ENCODE data around the gene RADIL.

RADIL gene

DNA sequence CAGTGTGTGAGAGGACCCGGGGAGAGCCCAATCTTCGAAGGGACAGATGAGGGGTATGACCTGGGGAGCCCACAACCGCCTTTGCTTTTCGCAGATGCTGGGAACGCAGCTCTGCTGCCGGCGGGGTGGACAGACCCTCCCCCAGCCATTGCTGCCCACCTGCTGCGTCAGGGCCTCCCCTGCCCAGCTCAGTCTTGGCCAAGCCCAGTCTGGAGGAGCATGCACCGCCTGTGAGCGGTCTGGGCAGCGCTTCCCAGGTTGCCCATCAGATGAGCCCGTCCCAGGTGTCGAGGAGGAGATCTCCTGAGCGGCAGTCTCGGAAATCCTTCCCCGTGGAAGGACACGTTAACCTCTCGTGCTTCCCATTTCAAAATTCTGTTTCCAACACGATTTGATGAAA, 125.4 kb downstream of the RADIL start:
- Histone ChIP-seq H3K36me3 (ENCODE audit: control insufficient read depth, insufficient read depth, low read length) (peaks cover 24% of the 10 kb centered on the region), H3K4me3 (replicated peaks; ENCODE audit: low read depth, low read length) (no peak overlapping the region)

DNA sequence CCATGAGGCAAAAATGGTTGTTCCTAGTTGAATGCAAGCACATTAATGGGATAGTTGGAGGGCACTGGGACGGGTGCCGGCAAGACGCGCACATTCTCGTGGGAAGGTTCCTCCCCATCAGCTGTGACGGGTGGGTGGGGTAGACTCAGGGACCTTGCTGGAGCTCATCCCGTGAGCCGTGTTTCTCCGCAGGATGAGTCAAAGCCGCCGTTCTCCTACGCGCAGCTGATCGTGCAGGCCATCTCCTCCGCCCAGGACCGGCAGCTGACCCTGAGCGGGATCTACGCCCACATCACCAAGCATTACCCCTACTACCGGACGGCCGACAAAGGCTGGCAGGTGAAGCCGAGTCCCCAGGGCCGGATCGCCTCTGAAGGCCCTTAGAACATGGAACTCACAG, 128.5 kb downstream of the RADIL start:
- TF ChIP-seq, protein P1, sequence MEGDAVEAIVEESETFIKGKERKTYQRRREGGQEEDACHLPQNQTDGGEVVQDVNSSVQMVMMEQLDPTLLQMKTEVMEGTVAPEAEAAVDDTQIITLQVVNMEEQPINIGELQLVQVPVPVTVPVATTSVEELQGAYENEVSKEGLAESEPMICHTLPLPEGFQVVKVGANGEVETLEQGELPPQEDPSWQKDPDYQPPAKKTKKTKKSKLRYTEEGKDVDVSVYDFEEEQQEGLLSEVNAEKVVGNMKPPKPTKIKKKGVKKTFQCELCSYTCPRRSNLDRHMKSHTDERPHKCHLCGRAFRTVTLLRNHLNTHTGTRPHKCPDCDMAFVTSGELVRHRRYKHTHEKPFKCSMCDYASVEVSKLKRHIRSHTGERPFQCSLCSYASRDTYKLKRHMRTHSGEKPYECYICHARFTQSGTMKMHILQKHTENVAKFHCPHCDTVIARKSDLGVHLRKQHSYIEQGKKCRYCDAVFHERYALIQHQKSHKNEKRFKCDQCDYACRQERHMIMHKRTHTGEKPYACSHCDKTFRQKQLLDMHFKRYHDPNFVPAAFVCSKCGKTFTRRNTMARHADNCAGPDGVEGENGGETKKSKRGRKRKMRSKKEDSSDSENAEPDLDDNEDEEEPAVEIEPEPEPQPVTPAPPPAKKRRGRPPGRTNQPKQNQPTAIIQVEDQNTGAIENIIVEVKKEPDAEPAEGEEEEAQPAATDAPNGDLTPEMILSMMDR (IDR thresholded peaks at IDR 0.05; ENCODE audit: insufficient read depth, low read length, poor library complexity, severe bottlenecking) = no peak
- Histone ChIP-seq H3K27me3 (replicated peaks; ENCODE audit: control insufficient read depth, insufficient read depth, low read length) (no peaks in the 10 kb centered on the region), H3K36me3 (ENCODE audit: control insufficient read depth, insufficient read depth, low read length) (peaks cover 19% of the 10 kb centered on the region), H3K4me3 (replicated peaks; ENCODE audit: low read depth, low read length) (no peak overlapping the region)
- DNase-seq (ENCODE audit: extremely low read depth, insufficient read length) = no peak

More for the DNA sequence above, 125.4 kb downstream of the RADIL start:
- DNase-seq (ENCODE audit: extremely low read depth, insufficient read length) = no peak
- TF ChIP-seq, protein P1 (IDR thresholded peaks at IDR 0.05; ENCODE audit: insufficient read depth, low read length, poor library complexity, severe bottlenecking) = no peak
- no peaks in the 10 kb centered on the region for H3K27me3 ChIP-seq (replicated peaks; ENCODE audit: control insufficient read depth, insufficient read depth, low read length)

DNA sequence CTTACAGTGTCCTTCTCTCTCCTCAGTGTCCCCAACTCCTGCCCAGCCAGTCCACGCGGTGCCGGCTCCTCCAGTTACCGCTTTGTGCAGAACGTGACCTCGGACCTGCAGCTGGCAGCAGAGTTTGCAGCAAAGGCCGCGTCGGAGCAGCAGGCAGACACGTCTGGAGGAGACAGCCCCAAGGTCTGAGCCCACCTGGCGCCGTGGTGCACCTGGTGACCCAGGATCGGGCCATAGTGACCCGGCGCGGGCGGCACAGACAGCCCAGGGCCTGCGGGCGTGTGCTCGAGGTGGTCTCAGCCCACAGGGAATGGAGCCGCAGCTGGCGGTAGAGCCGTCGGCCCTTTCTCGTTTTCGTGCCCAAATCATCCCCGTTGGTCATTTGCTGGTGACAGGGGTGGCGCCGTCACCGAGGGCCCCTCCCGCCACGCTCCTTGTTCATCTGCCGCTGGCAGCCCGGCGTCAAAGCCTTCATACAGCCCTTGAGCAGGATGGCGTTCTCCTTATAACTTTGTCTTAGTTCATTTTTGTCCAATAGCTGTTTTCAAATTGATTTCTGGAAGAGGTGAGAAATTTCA, 129.0 kb downstream of the RADIL start:
- no peak for DNase-seq (ENCODE audit: extremely low read depth, insufficient read length)
- no peak overlapping the region for H3K4me3 ChIP-seq (replicated peaks; ENCODE audit: low read depth, low read length)
- TF ChIP-seq, protein P1 (IDR thresholded peaks at IDR 0.05; ENCODE audit: insufficient read depth, low read length, poor library complexity, severe bottlenecking) = no peak
- peaks cover 21% of the 10 kb centered on the region for H3K36me3 ChIP-seq (ENCODE audit: control insufficient read depth, insufficient read depth, low read length)
- no peaks in the 10 kb centered on the region for H3K27me3 ChIP-seq (replicated peaks; ENCODE audit: control insufficient read depth, insufficient read depth, low read length)

DNA sequence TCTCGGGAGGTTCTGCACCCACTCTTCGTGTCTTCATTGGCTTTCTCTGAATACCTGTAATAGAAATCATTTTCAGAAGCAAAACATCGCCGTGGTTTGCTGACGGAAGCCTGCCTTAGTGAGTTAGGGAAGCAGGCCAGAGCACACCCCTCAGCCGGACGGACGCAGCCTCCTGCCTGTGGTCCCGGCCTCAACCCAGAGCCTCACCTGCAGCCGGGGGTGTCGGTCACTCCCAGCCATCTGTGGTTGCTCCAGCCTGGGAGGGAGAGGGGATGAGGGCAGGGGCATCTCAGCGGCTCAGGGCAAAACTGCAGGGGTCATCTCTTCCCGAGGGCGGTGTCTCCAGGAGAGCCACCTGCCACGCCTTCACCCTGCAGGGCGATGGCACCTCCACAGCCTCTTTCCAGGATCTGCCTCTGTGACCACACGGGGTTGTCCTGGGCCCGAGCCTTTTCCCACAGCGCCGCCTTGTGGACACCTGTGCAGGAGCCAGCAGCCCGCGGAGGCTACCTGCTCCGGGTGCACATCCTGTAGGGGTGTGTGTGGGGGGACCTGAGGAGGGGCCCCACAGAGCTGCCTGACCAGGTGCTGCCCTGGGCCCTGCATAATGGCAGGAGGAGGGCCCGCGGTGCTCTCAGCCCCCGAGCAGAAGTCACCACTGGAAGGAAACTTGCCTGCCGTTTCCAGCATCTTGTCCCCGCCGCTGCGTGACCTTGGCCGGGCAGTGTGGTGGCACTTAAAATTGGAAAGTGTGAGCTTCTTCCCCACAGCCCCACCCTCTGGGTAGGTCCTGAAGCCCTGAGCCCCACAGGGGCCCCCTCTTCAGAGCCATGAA, 129.7 kb downstream of the RADIL start:
- DNase-seq (ENCODE audit: extremely low read depth, insufficient read length) = peak; percentile 72
- Histone ChIP-seq H3K27me3 (replicated peaks; ENCODE audit: control insufficient read depth, insufficient read depth, low read length) (no peaks in the 10 kb centered on the region), H3K36me3 (ENCODE audit: control insufficient read depth, insufficient read depth, low read length) (peaks cover 20% of the 10 kb centered on the region), H3K4me3 (replicated peaks; ENCODE audit: low read depth, low read length) (no peak overlapping the region)
- TF ChIP-seq, protein P1 (IDR thresholded peaks at IDR 0.05; ENCODE audit: insufficient read depth, low read length, poor library complexity, severe bottlenecking) = peak; percentile 99

DNA sequence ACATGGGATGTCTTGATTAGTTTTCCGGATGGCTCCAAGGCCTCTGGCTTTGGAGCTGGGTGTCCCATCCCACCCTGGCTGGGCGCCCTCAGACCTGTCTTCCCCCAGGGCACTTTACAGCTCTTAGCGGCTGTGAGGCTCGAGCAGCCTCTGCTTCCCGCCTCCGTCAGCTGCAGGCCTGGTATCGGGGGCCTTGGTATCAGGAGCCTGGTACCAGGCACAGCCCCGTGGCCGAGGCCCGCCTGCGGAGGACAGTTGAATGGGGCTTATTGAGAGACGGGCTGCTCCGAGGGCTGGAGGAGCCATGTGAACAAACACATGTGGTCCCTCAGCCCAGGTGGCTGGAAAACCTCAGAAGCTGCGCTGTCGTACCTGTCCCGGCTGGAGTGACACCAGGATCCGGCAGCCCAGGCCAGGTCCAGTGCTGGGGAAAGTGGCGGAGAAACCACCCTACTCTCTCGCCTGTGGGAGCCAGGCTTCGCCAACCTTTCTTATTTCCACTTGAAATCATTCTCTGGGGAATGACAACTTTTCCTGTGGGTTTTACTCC, 132.0 kb downstream of the RADIL start:
- TF ChIP-seq, protein P1 (IDR thresholded peaks at IDR 0.05; ENCODE audit: insufficient read depth, low read length, poor library complexity, severe bottlenecking) = no peak
- H3K36me3 ChIP-seq (ENCODE audit: control insufficient read depth, insufficient read depth, low read length) = peaks cover 18% of the 10 kb centered on the region
- no peak for DNase-seq (ENCODE audit: extremely low read depth, insufficient read length)
- no peaks in the 10 kb centered on the region for H3K27me3 ChIP-seq (replicated peaks; ENCODE audit: control insufficient read depth, insufficient read depth, low read length)
- H3K4me3 ChIP-seq (replicated peaks; ENCODE audit: low read depth, low read length) = no peak overlapping the region

Data from GM06990 (cell line).